ENCODE data around the gene SPI1. TPM values are rescaled to one million over a fixed set of nuclear protein-coding genes. Genes with fewer than 3 reads are reported as not detected.
A peak's percentile ranks its signal among the peaks of the same experiment; 100 is the strongest.

SPI1 gene
- total RNA-seq = 98.3 and 98.8 TPM in 2 replicates
- 62.1 TPM for total RNA-seq (2013)
- polyA plus RNA-seq = 119 and 156 TPM in 2 replicates
- polyA minus RNA-seq = 115 and 144 TPM in 2 replicates

- ATAC-seq (ENCODE audit: low read depth) = peak; percentile 86
- POLR2A ChIA-PET = interaction anchor here (0.5 to 4.1 kb wide), 11 partner anchors 12 to 164 kb away, joined by 3 to 50 read pairs (median 7); partner anchors contain the start of genes ACP2 and DDB2
- Histone ChIP-seq H2AFZ (ENCODE audit: insufficient read depth, low read depth, low read length, poor library complexity, severe bottlenecking) (peak within 1 kb of the TSS; percentile 73), H3K4me3 (ENCODE audit: control extremely low read depth in 1 of 5, extremely low read depth in 1 of 5, insufficient read depth in 1 of 5, low read depth in 2 of 5, low read length in 4 of 5) (peak within 1 kb of the TSS; percentile 47 to 99 (median 91)), H3K9ac (ENCODE audit: low read length) (peak within 1 kb of the TSS; percentile 99), H3K9me3 (ENCODE audit: control extremely low read depth in 1 of 3, control insufficient read depth in 2 of 3, insufficient read depth in 1 of 3, low read length in 2 of 3) (no peaks in the 10 kb centered on the region), H3K79me2 (ENCODE audit: control insufficient read depth, insufficient read depth, low read length) (peaks cover 97% of the 10 kb centered on the region), H3K4me2 (replicated peaks; ENCODE audit: low read depth, low read length, poor library complexity, severe bottlenecking) (peak within 1 kb of the TSS; percentile 100), H4K20me1 (ENCODE audit: control insufficient read depth, insufficient read depth, low read length, poor library complexity, severe bottlenecking) (peaks cover 37% of the 10 kb centered on the region), H3K36me3 (replicated peaks in 1 of 2; ENCODE audit: control extremely low read depth in 1 of 2, control insufficient read depth in 1 of 2, extremely low read depth in 1 of 2, insufficient read depth in 2 of 2, low read length in 1 of 2) (peaks cover 0 to 23% of the 10 kb centered on the region in 2 experiments), H3K27ac (ENCODE audit: low read length in 2 of 2) (peak within 1 kb of the TSS; percentile 96 to 97), H3K4me1 (ENCODE audit: control insufficient read depth in 2 of 2, insufficient read depth in 2 of 2, low read length in 2 of 2) (peaks cover 45 to 51% of the 10 kb centered on the region in 2 donors), H3K27me3 (replicated peaks in 1 of 4; ENCODE audit: control extremely low read depth in 1 of 4, control insufficient read depth in 3 of 4, insufficient read depth in 4 of 4, low read length in 3 of 4) (no peaks in the 10 kb centered on the region)
- 3% methylated on average over 30 of the region's 31 CpGs for WGBS (ENCODE audit: insufficient coverage)
- no peaks in the 10 kb centered on the region for H3K9me3 Mint-ChIP-seq (ENCODE audit: insufficient read depth)
- H3K27ac Mint-ChIP-seq = no peak within 1 kb of the TSS
- CTCF ChIA-PET = interaction anchor here (0.9 to 2.6 kb wide), 9 partner anchors 9 to 130 kb away, joined by 3 to 18 read pairs (median 10); partner anchors contain the start of genes ACP2 and SLC39A13
- DNase-seq = peak; percentile 91
- TF ChIP-seq EZH2 (IDR thresholded peaks at IDR 0.05; ENCODE audit: borderline replicate concordance, insufficient read depth, low read depth, low read length, poor library complexity, severe bottlenecking) = no peak
- TF ChIP-seq CTCF (IDR thresholded peaks at IDR 0.05) = no peak
- H3K27me3 Mint-ChIP-seq = no peaks in the 10 kb centered on the region
- intact Hi-C loops (cut with micrococcal nuclease) = loop anchor here (1.0 to 10.0 kb wide), 7 partner anchors 16 to 201 kb away; partner anchors contain the start of genes ARFGAP2, PSMC3 and SLC39A13
- H3K4me1 Mint-ChIP-seq = peaks cover 38% of the 10 kb centered on the region
- H3K4me3 Mint-ChIP-seq = peak within 1 kb of the TSS; percentile 92
Observed at GRCh38 chr11:47378010-47378835, at the start of gene SPI1. SPI1 (minus strand) TSS chr11:47378547; CDS start chr11:47378353, 194 bp downstream.

Measured in B cell (primary cell).